HG03280 (cell line): Measurements from ENCODE around the gene PRM2.
A peak's percentile ranks its signal among the peaks of the same experiment; 100 is the strongest.

Source experiments
- ATAC-seq: cut with Tn5 transposase; IDR thresholded peaks from one replicate; pipeline ENCODE4 v1.9.1; 2021; ENCODE audit warnings: mild to moderate bottlenecking, moderate library complexity; ENCODE audit not compliant: unreplicated experiment

Gene PRM2

GRCh38 chr16:11250786-11251524, 25.3 kb downstream of the PRM2 start:
- ATAC-seq: no peak

DNA sequence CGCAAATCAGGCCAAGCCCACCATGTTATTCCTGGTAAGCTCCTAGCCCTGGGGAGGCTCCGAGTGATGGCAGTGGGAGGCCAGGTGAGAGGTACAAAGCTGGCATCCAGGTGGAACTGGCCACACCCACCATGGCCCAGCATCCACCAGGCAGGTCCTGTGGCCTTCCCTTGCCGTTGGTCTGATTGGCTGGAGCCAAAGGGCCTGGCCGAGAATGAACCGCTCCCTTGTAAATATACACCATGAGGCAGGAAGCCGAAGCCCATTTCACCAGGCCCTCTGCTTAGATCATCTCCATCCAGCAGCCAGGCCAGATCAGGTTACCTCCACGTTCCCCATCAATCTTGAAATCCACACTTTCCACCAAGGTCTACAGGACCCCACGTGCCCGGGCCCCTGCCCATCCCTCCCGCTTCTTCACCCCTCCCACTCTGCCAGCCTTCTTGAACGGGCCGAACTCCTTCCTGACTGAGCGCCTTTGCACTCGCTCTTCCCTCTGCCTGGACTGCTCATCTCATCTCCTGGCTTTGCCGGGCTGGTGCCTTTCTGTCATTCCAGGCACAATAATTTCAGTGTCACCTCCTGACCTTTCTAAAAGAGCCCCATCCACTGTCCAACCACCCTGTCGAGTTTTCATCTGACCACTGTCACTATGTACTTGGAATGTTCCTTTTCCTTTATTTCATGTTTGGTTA, 26.0 kb downstream of the PRM2 start:
- ATAC-seq: no peak

- ATAC-seq: peak; percentile 45
These were observed 26.8 kb downstream of the PRM2 start for GRCh38 chr16:11249233-11250061.

GRCh38 chr16:11248133-11248532, 28.1 kb downstream of the PRM2 start:
- no peak for ATAC-seq

GRCh38 chr16:11245988-11246387, 30.3 kb downstream of the PRM2 start:
- no peak for ATAC-seq

DNA sequence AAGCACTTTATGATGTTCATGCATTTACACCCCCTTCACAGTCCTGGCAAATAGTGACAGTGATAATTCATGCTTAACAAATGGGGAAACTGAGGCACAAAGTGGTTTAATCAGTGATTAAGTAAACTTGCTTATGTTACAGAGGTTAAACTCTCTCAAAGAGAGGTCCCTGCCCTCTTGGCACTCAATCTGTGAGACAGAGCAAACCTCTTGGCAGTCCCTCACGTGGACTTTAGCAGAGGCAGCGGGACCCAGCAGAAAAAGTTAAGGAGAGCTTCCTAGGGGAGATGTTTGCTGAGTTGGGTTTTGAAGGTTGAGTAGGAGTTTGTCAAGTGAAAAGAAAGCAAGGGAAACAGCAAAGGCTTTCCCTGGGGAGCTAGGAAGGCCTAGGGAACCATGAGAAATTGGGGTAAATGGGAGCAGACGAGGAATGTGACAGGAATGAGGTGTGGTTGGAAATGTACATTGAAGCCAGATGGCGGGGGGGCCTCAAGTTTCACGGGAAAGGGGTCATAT, 31.0 kb downstream of the PRM2 start:
- no peak for ATAC-seq

DNA sequence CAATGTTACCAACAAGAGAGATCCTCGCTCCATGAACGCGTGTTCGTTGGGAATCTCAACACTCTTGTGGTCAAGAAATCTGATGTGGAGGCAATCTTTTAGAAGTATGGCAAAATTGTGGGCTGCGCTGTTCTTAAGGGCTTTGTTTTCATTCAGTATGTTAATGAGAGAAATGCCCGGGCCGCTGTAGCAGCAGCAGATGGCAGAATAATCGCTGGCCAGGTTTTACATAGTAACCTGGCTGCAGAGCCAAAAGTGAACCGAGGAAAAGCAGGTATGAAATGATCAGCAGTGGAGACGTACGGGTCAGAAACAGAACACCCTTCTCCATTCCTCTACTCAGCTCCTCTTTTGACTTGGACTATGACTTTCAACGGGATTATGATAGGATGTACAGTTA, 33.6 kb downstream of the PRM2 start:
- no peak for ATAC-seq

- no peak for ATAC-seq
These were observed 34.6 kb downstream of the PRM2 start for GRCh38 chr16:11241480-11242204.

DNA sequence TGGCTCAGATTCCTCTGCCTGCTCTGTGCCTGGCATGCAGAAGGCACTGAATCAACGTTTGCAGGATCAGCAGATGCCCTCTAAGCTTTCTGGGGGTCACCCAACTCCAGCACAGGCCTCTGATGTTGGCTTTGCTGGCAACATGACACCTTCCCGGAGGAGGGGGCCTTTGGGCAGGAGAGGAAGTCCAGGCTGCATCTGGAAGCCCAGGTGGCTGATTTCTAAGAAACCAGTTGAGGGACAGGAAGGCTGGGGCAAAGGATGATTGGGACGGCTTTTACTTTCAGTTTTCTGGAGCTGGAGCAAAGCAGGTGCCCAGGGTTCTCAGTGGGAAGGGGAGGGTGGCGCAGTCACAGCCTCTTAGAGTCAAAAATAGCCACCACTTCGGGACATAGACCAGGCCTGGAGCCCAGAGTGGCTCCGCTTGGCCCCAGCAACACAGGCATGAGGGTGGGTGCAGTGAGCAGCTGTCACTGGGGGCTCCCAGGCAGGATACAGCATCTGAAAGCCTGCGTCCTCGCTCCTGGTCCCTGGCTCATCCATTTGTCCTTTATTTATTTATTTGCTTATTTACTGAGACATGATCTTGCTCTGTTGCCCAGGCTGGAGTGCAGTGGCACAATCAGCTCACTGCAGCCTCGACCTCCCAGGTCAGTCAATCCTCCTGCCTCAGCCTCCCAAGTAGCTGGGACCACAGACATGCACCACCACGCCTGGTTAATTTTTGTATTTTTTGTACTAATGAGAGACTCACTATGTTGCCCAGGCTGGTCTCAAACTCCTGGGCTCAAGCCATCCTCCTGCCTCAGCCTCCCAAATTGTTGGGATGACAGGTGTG, 35.4 kb downstream of the PRM2 start:
- ATAC-seq: no peak

DNA sequence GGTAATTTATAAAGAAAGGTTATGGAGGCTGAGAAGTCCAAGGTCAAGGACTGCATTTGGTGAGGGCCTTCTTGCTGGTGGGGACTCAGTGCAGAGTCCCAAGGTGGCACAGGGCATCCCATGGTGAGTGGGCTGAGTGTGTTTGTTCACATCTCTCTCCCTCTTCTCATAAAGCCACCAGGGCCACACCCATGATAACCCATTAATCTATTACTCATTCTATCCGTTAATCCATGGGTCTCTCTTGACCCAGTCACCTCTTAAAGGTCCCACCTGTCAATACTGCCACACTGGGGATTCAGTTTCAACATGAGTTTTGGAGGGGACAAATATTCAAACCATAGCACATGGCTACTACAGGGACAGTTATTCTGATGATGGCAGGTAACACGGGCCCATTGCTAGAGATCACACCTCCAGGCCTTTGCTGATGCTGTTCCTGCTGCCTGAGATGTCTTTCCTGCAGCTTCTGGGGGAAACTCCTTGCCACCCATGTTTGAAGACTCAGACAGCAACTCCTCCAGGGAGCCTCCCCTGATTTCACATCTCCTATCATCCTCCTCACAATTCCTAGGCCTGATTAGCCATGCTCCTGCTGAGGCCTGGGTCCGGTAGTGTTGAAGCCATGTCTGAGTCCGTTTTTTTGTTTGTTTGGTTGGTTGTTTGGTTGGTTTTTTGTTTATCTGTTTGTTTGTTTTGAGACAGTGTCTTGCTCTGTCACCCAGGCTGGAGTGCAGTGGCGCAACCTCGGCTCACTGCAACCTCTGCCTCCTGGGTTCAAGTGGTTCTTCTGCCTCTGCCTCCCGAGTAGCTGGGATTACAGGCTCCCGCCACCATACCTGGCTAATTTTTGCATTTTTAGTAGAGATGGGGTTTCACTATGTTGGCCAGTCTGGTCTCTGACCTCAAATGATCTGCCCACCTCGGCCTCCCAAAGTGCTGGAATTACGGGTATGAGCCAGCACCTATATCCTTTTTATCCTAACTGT, 36.3 kb downstream of the PRM2 start:
- no peak for ATAC-seq

DNA sequence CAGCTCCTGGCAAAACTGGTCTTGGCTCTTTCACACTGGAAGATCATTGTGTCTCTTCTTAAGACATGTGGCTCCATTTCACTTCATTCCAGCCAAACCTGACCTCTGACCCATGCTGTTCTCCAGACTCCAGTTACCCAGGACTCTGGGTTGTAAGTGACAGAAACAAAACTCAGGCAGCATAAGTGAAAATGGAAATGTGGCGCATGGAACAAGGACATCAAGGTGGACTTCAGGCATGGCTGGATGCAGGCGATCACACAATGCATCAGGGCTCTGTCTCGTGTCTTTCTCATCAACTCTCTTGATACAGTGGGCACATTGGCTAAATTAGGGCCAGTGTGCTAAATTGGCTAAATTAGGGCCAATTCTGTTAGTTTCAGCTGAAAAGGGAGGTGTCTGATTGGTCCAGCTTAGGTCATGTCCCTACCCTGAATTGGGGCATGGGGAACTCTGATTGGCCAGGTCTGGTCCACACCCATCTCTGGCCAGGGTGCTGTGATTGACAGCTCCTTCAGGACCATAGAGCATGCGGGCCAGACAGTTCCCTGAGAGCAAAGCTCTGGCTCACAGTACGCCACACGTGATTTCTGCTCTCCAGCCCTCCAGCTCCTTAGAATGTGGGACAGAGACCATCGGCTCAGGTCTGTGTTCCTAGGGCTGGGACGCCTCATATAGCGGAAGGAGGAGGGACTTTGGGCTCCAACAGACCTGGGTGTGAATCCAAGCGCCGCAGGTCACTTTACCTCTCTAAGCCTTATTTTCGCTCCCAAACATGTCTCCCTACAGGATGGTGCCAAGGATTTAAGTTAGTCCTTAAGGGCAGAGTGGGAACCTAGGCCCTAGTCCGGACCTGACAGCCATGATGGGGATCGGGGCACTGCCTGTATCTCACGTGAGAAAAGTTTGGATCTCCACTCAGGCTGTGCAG, 37.7 kb downstream of the PRM2 start:
- no peak for ATAC-seq

DNA sequence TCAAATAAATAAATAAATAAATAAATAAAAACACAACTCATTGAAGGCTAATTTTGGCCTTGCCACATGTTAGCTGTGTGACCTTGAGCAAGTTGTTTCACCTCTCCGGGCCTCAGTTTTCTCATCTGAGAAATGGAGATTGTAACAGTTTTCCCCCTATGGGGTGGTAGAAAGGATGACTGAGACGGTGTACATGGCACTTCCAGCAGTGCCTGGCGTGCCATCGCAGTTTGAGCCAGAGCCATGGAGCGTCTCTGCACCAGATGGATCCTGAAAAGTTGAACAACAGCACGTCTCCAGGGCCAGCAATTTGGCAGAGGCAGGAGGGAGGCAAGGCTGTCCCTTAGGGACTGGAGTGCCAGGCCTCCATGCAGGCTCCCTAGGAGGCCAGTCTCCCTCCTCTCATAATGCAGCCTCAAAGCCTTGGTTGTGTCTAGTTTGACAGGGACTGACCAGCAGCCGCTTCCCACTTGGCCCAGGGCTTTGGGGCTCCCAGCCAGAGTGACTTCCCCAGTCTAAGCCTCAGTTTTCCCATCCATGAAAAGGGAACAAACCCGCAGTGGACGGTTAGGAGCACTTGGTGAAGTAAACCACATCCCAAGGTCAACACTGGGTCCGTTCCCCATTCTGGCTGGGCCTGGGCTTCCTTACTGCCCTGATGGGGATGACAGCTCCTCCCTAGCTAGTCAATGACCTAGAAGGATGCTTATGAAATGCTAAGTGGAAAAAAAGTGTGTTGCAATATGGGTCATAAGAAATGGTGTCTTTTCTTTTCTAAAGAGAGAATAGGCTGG, 39.6 kb downstream of the PRM2 start:
- no peak for ATAC-seq

DNA sequence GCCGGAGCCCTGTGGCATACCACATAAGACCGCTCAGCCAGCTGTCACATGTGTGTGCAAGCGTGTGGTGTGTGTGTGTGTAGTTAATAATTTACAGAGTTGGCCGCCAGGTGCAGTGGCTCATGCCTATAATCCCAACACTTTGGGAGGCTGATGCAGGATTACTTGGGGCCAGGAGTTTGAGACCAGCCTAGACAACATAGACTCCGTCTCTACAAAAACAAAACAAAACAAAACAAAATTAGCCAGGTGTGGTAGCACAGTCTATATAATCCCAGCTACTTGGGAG, 40.6 kb downstream of the PRM2 start:
- no peak for ATAC-seq

GRCh38 chr16:11234884-11235702, 41.2 kb downstream of the PRM2 start:
- no peak for ATAC-seq

DNA sequence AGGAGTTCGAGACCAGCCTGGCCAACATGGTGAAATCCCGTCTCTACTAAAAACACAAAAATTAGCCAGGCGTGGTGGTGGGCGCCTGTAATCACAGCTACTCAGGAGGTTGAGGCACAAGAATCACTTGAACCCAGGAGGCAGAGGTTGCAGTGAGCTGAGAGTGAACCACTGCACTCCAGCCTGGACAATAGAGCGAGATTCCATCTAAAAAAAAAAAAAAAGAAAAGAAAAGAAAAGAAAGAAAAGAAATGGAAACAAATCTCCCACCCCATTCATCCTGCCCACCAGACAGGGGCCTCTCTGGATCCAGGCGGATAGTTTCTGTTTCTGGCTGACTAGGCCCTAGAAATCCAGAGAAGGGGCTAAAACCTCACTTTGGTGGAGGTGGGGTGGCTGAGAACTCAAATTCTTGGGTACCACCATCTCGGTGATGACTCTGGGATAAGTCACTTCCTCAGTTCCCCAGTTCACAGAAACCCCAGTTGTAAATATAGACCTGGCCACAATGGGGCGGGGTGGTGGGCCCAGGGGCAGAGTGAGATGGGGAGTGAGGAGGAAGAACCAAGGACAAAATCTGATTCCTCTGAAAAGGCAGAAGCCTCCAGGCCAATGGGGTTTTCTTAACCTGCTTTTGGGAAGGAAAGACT, 42.4 kb downstream of the PRM2 start:
- no peak for ATAC-seq
